ENCODE measurements around the gene DLGAP1.

Gene DLGAP1

GRCh38 chr18:3526421-3527354 lies 928.4 kb downstream of the DLGAP1 start:
- peak; percentile 69 for DNase-seq (ENCODE audit: low spot score)

GRCh38 chr18:3525870-3526420 lies 929.2 kb downstream of the DLGAP1 start:
- no peak for DNase-seq (ENCODE audit: low spot score)

GRCh38 chr18:3524706-3525105 lies 930.4 kb downstream of the DLGAP1 start:
- no peak for DNase-seq (ENCODE audit: low spot score)

- DNase-seq (ENCODE audit: low spot score): no peak
These were observed 934.6 kb downstream of the DLGAP1 start for GRCh38 chr18:3520230-3521085.

GRCh38 chr18:3514312-3515216 lies 940.5 kb downstream of the DLGAP1 start:
- DNase-seq (ENCODE audit: low spot score): no peak

GRCh38 chr18:3513481-3513880 lies 941.6 kb downstream of the DLGAP1 start:
- DNase-seq (ENCODE audit: low spot score): no peak

- peak; percentile 67 for DNase-seq (ENCODE audit: low spot score)
These were observed 943.1 kb downstream of the DLGAP1 start for GRCh38 chr18:3511980-3512379.

GRCh38 chr18:3510896-3511295 lies 944.2 kb downstream of the DLGAP1 start:
- no peak for DNase-seq (ENCODE audit: low spot score)

GRCh38 chr18:3510024-3510423 lies 945.1 kb downstream of the DLGAP1 start:
- DNase-seq (ENCODE audit: low spot score): no peak

- DNase-seq (ENCODE audit: low spot score): peak; percentile 48
These were observed 946.2 kb downstream of the DLGAP1 start for GRCh38 chr18:3508576-3509549.

- no peak for DNase-seq (ENCODE audit: low spot score)
These were observed 950.5 kb downstream of the DLGAP1 start for GRCh38 chr18:3504637-3505036.

- no peak for DNase-seq (ENCODE audit: low spot score)
These were observed 952.5 kb downstream of the DLGAP1 start for GRCh38 chr18:3502650-3503049.

GRCh38 chr18:3500016-3500415 lies 955.1 kb downstream of the DLGAP1 start:
- DNase-seq (ENCODE audit: low spot score): no peak

GRCh38 chr18:3499501-3499900 lies 955.6 kb downstream of the DLGAP1 start:
- DNase-seq (ENCODE audit: low spot score): no peak

GRCh38 chr18:3498698-3499471 lies 956.2 kb downstream of the DLGAP1 start:
- DNase-seq (ENCODE audit: low spot score): no peak

- no peak for DNase-seq (ENCODE audit: low spot score)
These were observed 959.2 kb downstream of the DLGAP1 start for GRCh38 chr18:3495691-3496430.

- no peak for DNase-seq (ENCODE audit: low spot score)
These were observed 960.5 kb downstream of the DLGAP1 start for GRCh38 chr18:3494569-3494968.

- no peak for DNase-seq (ENCODE audit: low spot score)
These were observed 960.9 kb downstream of the DLGAP1 start for GRCh38 chr18:3494245-3494526.
